GM10847 (cell line): ENCODE measurements around the gene ECSIT.

Source experiments
- POLR2A ChIP-seq: IDR thresholded peaks from 2 replicates; pipeline ENCODE4 v1.6.1; 2011; ENCODE audit not compliant: insufficient read length; ENCODE audit errors: extremely low read depth

ECSIT gene

DNA sequence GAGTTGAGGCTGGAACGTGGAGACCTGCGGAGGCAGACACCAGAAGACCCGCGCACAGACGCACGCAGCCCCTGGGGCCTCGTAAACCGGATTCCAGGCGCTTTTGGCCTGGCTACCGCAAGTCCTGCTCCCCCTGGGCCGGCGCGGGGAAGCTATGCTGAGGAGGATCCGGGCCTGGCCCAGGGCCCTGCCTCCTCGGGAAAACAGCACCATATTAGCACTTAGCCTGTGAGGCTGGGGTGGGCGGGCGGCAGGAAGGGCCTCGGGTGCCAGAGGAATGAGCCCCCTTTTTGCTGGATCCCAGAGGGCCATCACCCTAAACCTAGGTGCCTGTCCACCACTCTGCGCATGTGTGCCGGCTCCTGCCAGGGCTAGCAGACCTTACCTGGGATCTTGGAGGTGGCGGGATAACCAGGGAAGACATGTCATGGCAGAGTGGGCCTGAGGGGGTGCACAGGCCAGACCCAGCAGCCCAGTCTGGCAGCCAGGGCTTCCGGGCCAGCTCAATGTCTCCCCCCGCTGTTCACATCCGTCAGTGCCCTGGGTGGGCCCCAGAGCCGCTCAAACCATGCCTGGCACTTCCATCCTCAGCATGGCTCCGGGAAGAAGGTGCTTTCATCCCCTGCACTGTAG, 22.8 kb upstream of the ECSIT start:
- TF ChIP-seq POLR2A, result no peak

DNA sequence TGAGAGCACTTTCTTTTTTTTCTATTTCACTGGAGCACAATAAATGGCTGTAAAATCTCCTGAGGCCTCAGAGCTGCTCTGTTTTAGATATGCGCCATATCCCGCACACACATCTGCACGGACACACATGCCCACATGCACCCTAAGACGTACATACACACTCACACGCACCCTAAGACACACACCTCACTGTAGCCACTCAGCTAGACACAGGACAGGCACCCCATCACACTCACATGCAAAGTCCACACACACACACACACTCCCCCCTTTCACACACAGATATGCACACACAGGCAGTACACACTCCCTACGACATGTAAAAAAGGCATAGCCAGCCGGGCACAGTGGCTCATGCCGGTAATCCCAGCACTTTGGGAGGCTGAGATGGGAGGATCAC, 21.3 kb upstream of the ECSIT start:
- TF ChIP-seq POLR2A, result no peak

GRCh38 chr19:11549386-11549953, 20.5 kb upstream of the ECSIT start:
- TF ChIP-seq POLR2A, result no peak

DNA sequence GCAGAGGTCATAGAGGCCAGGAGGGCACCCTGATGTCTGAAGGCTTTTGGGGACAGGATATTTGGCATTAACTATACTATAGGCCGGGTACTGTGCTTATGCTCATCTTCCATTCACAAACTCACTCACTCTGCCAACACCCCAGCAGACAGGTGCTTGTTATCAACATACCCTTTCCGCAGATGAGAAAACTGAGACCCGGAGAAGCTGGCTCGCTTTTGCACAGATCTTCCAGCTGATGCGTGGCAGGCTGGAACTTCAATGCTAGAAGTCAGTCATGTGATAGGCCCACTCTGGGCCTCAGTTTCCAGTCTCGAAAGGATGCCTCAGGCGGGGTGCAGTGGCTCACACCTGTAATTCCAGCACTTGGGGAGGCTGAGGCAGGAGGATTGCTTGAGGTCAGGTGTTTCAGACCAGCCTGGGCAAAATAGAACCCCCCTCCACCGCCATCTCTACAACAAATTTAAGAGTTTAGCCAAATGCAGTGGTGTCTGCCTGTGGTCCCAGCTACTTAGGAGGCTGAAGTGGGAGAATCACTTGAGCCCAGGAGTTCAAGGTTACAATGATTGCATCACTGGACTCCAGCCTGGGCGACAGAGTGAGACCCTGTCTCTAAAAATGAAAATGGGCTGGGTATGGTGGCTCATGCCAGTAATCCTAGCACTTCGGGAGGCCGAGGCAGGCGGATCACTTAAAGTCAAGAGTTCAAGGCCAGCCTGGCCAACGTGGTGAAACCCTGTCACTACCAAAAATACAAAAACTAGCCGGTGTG, 19.2 kb upstream of the ECSIT start:
- TF ChIP-seq POLR2A, result no peak

GRCh38 chr19:11541238-11541637, 12.3 kb upstream of the ECSIT start:
- TF ChIP-seq POLR2A, result no peak

GRCh38 chr19:11540645-11541044, 11.7 kb upstream of the ECSIT start:
- TF ChIP-seq POLR2A, result no peak

GRCh38 chr19:11539495-11540365, 10.8 kb upstream of the ECSIT start:
- TF ChIP-seq POLR2A, result no peak

DNA sequence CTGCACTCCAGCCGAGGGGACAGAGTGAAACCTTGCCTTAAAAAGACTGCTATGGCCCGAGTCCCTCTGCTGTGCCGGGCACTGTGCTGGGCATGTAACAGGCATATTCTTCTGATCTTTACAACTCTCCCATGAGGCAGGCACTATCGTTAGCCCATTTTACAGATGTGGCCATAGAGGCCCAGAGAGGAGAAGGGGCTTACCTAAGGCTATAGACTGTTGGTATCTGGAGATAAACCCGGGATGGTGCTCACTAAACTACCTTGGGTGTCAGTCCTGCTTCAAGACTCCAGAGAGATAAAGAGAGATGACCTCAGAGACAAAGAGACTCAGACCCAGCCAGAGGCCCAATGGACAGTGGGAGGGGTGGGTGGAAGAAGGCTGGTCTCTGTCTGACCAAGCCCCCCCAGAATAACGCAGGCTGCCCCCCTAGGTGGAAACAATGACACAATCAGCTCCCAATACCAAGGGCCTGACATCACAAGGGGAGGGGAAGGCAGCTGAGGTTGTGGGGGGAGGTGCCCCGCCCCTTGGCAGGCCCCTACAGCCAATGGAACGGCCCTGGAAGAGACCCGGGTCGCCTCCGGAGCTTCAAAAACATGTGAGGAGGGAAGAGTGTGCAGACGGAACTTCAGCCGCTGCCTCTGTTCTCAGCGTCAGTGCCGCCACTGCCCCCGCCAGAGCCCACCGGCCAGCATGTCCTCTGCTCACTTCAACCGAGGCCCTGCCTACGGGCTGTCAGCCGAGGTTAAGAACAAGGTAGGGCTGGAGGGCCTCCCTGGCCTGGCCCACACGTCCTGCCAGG, 9.5 kb upstream of the ECSIT start, which contains the start of gene CNN1:
Gene CNN1 (plus strand): TSS at position 620 of the 805 bp plus-strand sequence. CDS start 77 bp downstream, at position 697.
- no peak for TF ChIP-seq POLR2A

DNA sequence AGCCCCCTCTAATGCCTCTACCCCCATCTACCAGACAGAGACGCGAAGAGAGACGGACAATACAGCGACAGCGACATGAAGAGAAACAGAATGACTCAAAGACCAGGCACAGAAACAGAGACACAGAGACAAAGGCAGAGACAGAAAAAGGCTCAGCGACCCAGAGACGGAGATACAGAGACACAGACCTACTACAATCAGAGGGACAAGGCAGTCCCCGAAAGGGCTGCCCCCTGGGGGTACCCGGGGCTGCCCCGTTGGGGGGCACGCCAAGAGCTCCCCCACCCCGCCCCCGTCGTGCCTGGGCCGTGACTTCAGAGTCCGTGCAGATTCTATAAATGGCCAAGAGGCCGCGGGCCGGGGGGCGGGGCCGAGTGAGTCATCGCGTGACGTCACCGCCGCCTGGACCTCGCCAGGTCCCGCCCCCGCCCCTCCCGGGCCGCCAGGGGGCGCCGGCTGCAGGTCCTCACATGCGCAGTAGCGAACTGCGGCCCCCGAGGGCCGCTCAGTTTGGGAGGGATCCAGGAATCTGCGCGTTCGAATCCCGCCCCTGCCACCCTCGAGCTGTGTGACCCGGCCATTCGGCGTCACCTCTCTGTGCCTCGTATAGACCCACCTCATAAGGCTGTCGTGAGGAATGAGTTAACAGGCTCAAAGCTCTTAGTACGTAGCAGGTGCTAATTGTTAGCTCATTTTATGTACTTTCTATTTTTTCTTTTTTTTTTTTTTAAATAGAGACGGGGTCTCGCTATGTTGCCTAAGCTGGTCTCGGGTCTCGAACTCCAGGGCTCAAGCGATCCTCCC, 7.1 kb upstream of the ECSIT start:
- no peak for TF ChIP-seq POLR2A

GRCh38 chr19:11534948-11535347, 6.0 kb upstream of the ECSIT start:
- TF ChIP-seq POLR2A, result no peak

DNA sequence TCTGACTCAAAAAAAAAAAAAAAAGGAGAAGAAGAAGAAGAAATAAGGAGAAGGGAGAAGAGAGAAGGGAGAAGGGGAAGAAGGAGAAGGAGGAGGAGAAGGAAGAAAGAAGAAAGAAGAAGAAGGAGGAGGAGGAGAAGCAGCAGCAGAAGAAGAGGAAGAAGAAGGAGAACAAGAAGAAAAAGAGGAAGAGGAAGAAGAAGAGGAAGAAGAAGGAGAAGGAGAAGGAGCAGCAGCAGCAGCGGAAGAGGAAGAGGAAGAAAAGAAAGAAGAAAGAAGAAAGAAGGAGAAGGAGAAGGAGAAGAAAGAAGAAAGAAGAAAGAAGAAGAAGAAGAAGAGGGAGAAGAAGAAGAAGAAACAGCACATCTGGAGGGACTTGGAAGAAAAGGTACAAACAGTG, 5.6 kb upstream of the ECSIT start:
- no peak for TF ChIP-seq POLR2A

- TF ChIP-seq POLR2A, result no peak
These were observed 1.5 kb upstream of the ECSIT start for GRCh38 chr19:11530432-11530831.

DNA sequence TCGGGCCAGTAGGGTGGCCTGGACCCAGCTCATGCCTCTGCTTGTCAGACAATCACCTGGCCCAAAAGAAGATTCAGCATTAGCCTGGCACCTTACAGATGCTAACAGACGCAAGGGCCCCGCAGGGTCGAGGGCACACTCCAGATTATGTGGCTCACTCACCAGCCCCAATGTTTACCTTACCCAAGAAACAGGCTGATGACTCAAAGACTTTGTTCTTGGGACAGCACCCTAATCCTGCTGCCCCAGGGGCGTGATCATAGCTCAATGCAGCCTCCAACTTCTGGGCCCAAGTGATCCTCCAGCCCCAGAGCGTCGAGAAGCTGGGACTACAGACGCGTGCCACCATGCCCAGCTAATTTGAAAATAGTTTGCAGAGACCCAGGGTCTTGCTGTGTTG, 9.8 kb downstream of the ECSIT start:
- no peak for TF ChIP-seq POLR2A

DNA sequence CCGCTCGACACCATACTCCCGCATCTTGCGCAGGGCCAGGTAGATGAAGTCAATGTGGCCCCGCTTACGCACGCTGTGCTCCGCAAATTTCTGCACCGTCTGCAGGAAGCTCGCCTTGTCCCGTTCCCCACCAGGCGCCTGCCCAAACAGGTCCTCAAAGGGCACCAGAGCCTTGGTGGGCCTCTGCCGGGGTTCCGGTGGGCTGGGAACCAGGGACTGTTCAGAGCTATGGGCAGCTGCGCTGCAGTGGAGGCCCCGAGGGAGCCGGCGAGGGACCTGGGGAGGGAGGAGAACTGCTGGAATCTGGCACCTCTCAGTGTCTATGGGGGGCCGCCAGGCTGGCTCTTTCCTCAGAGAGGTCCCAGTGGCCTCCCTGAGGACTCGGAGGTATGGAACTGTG, 15.0 kb downstream of the ECSIT start:
- no peak for TF ChIP-seq POLR2A

DNA sequence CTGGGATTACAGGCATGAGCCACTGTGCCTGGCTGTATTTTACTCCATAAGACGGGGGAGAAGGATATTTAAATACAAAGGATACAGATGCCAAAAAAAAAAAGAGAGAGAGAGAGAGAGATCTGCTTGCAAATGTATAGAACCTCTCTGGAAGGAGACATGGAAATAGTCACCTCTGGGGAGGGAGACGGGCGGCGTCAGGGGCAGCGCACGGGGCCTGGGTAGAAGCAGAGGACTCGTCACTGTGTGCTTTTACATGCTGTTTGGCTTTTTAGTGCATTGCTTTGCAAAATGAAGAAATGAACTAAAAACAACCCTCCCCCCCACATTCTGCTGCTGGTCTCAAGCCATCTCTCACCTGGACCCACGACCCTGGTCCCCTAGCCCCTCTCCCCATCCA, 18.5 kb downstream of the ECSIT start:
- no peak for TF ChIP-seq POLR2A
